Upper lobe of left lung (tissue), 6 donors: ENCODE results near the gene CRYAB. TPM values are rescaled to one million over a fixed set of nuclear protein-coding genes. Genes with fewer than 3 reads are reported as not detected.
"Not testable (repeated sequence)": the region's sequence is repeated elsewhere in the genome, so short reads cannot be mapped to it uniquely, and the experiment has no call there.

ENCODE experiments used
- ATAC-seq, 2 donors: fragments of 200-7000 bp; cut with Tn5 transposase; one replicate each; pipeline ENCODE4 v1.9.1; 2022; ENCODE audit warnings: mild to moderate bottlenecking in 2 of 2, moderate library complexity in 2 of 2; ENCODE audit not compliant: low FRiP score in 2 of 2
- DNase-seq, 2 donors: peaks; one replicate each; pipeline ENCODE4 v3.0.0-alpha.2; 2019 to 2020
- H3K27ac ChIP-seq, 4 donors: fragments of 200-600 bp; sonication (generic); one replicate each; pipeline ENCODE4 v1.5.1; 2016 to 2019
- H3K27me3 ChIP-seq, 4 donors: fragments of 200-600 bp; sonication (generic); one replicate each; pipeline ENCODE4 v1.5.1; 2017 to 2019
- H3K36me3 ChIP-seq, 4 donors: fragments of 200-600 bp; sonication (generic); one replicate each; pipeline ENCODE4 v1.5.1; 2016 to 2019
- H3K4me1 ChIP-seq, 4 donors: fragments of 200-600 bp; sonication (generic); one replicate each; pipeline ENCODE4 v1.5.1; 2018 to 2019
- H3K4me3 ChIP-seq, 4 donors: fragments of 200-600 bp; sonication (generic); one replicate each; pipeline ENCODE4 v1.5.1; 2017 to 2019; ENCODE audit warnings: mild to moderate bottlenecking in 2 of 4, moderate library complexity in 1 of 4
- H3K9me3 ChIP-seq, 4 donors: fragments of 200-600 bp; sonication (generic); one replicate each; pipeline ENCODE4 v1.5.1; 2018 to 2019
- CTCF ChIP-seq, 6 experiments: fragments of 450-650 bp in 4 of 6; fragments of 200-600 bp in 2 of 6; sonication (generic) in 2 of 6; IDR thresholded peaks; one replicate each; pipeline ENCODE4 v1.5.1; 2016 to 2019; ENCODE audit warnings: antibody characterized with exemption in 6 of 6
- EP300 ChIP-seq, 4 donors: sonication (generic); formaldehyde crosslinking; IDR thresholded peaks; one replicate each; pipeline ENCODE4 v1.5.1; 2017; ENCODE audit warnings: antibody characterized with exemption in 4 of 4, control low read depth in 2 of 4
- POLR2A ChIP-seq, 4 donors: fragments of 450-650 bp; IDR thresholded peaks; one replicate each; pipeline ENCODE4 v1.5.1; 2016 to 2017; ENCODE audit warnings: antibody characterized with exemption in 4 of 4, mild to moderate bottlenecking in 2 of 4
- POLR2AphosphoS5 ChIP-seq, 2 donors: sonication (generic); formaldehyde crosslinking; IDR thresholded peaks; one replicate each; pipeline ENCODE4 v1.5.1; 2017; ENCODE audit warnings: antibody characterized with exemption in 2 of 2
- WGBS, 2 donors: methylation state at CpG; one replicate each; pipeline ENCODE4 v1.1.5; 2017 to 2018; 5-methylcytosine and 5-hydroxymethylcytosine counted together
- total RNA-seq, 6 donors: library from RNA; depleted of rRNA in 4 of 6; stranded (reverse); fragments of >200 nt in 4 of 6; gene quantifications; one replicate each; pipeline versions ENCODE4 v1.1.0 to v1.2.1, GENCODE V29; 2016 to 2021
- donor health status: DM: no; HTN: no; CAD: no; lungs with moderate emphysema.
- donor health status: DM: no; HTN: yes; CAD: no; lungs with severe emphysema.

The CRYAB gene
- total RNA-seq, 6 donors from 2014 or later, result 21.0 to 79.7 (median 30.2) TPM

- Histone ChIP-seq H3K36me3 (no peaks in the 10 kb centered on the region), H3K27me3 (no peaks in the 10 kb centered on the region), H3K4me3 (no peak overlapping the region), H3K9me3 (no peaks in the 10 kb centered on the region), H3K4me1 (no peaks in the 10 kb centered on the region), H3K27ac (no peak overlapping the region)
- DNase-seq, result no peak
- WGBS, 2 donors, result 35 to 39% methylated on average over 2 of the region's 2 CpGs
- no peak for ATAC-seq
- no peak for TF ChIP-seq POLR2AphosphoS5 (IDR thresholded peaks at IDR 0.05)
Observed at GRCh38 chr11:111905411-111905810, 6.2 kb downstream of the CRYAB start.

- peaks cover 0 to 4% (median 0%) of the 10 kb centered on the region in 4 donors for H3K36me3 ChIP-seq
- no peak overlapping the region for H3K4me3 ChIP-seq
- no peaks in the 10 kb centered on the region for H3K27me3 ChIP-seq
- no peaks in the 10 kb centered on the region for H3K4me1 ChIP-seq
- ATAC-seq (no peak), DNase-seq (no peak)
- H3K9me3 ChIP-seq, result no peaks in the 10 kb centered on the region
- no peak for TF ChIP-seq POLR2AphosphoS5 (IDR thresholded peaks at IDR 0.05)
- no peak for TF ChIP-seq CTCF (IDR thresholded peaks at IDR 0.05)
- 57 to 81% methylated on average over 2 of the region's 2 CpGs for WGBS, 2 donors
- no peak overlapping the region for H3K27ac ChIP-seq
Observed at GRCh38 chr11:111886844-111887243, 24.7 kb downstream of the CRYAB start.

GRCh38 chr11:111886032-111886431 lies 25.5 kb downstream of the CRYAB start:
- no peak overlapping the region for H3K4me3 ChIP-seq
- DNase-seq, result no peak
- TF ChIP-seq POLR2AphosphoS5 (IDR thresholded peaks at IDR 0.05), result no peak
- no peak for TF ChIP-seq CTCF (IDR thresholded peaks at IDR 0.05)
- TF ChIP-seq EP300 (IDR thresholded peaks at IDR 0.05), result no peak
- no peak for TF ChIP-seq POLR2A (IDR thresholded peaks at IDR 0.05)
- no peaks in the 10 kb centered on the region for H3K4me1 ChIP-seq
- H3K27ac ChIP-seq, result no peak overlapping the region
- no peaks in the 10 kb centered on the region for H3K27me3 ChIP-seq
- 67 to 94% methylated on average over 4 of the region's 4 CpGs for WGBS, 2 donors
- H3K36me3 ChIP-seq, result peaks cover 0 to 4% (median 0%) of the 10 kb centered on the region in 4 donors
- ATAC-seq, result no peak
- H3K9me3 ChIP-seq, result no peaks in the 10 kb centered on the region

- H3K4me1 ChIP-seq, DNase-seq, H3K9me3 ChIP-seq, H3K36me3 ChIP-seq, H3K4me3 ChIP-seq, ATAC-seq, H3K27me3 ChIP-seq, H3K27ac ChIP-seq: not testable (repeated sequence)
- WGBS, 2 donors, result 93 to 94% methylated on average over 4 of the region's 4 CpGs
Observed at GRCh38 chr11:111885053-111885452, 26.5 kb downstream of the CRYAB start.

GRCh38 chr11:111882202-111882601 lies 29.4 kb downstream of the CRYAB start:
- Histone ChIP-seq H3K27ac (no peak overlapping the region), H3K27me3 (no peaks in the 10 kb centered on the region), H3K9me3 (no peaks in the 10 kb centered on the region), H3K4me1 (peaks cover 6 to 20% (median 13%) of the 10 kb centered on the region in 4 donors), H3K36me3 (peaks cover 0 to 4% (median 0%) of the 10 kb centered on the region in 4 donors), H3K4me3 (no peak overlapping the region)
- 85% methylated on average over 5 of the region's 5 CpGs for WGBS, 2 donors
- no peak for TF ChIP-seq EP300 (IDR thresholded peaks at IDR 0.05)
- TF ChIP-seq POLR2AphosphoS5 (IDR thresholded peaks at IDR 0.05), result no peak
- TF ChIP-seq CTCF (IDR thresholded peaks at IDR 0.05), result no peak
- TF ChIP-seq POLR2A (IDR thresholded peaks at IDR 0.05), result no peak
- no peak for DNase-seq
- no peak for ATAC-seq

GRCh38 chr11:111879637-111879960 lies 32.0 kb downstream of the CRYAB start:
- DNase-seq, result no peak
- H3K36me3 ChIP-seq, result peaks cover 0 to 8% (median 2%) of the 10 kb centered on the region in 4 donors
- no peaks in the 10 kb centered on the region for H3K9me3 ChIP-seq
- WGBS, 2 donors, result 38 to 41% methylated on average over 6 of the region's 6 CpGs
- H3K4me1 ChIP-seq, result peaks cover 6 to 20% (median 13%) of the 10 kb centered on the region in 4 donors
- TF ChIP-seq POLR2A (IDR thresholded peaks at IDR 0.05), result peak in 1 of 4 donors; percentile 9
- TF ChIP-seq CTCF (IDR thresholded peaks at IDR 0.05), result no peak
- H3K27me3 ChIP-seq, result no peaks in the 10 kb centered on the region
- H3K27ac ChIP-seq, result peak overlapping the region; percentile 89 to 96 (median 92)
- no peak for ATAC-seq
- H3K4me3 ChIP-seq, result peak overlapping the region in 3 of 4 donors; percentile 50 to 62 (median 58)
